ENCODE data around the gene MPV17L2.

DNA sequence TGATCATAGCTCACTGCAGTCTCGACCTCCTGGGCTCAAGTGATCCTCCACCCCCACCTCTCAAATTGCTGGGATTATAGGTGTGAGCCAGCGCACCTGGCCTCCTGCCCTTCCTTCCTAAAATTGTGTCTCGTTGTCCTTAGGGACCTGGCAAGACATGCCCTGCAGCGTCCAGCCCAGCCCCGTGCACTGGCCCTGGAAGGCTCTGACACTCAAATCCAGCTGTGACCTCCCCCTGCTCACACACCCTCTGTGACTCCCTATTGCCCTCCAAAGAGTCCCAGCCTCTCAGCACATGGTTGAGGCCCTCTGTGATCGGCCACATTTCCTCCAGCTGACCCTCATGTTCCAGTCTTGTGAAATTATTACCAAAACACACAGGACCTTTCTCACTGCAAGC, 4.9 kb downstream of the MPV17L2 start:
- TF ChIP-seq, protein P1, sequence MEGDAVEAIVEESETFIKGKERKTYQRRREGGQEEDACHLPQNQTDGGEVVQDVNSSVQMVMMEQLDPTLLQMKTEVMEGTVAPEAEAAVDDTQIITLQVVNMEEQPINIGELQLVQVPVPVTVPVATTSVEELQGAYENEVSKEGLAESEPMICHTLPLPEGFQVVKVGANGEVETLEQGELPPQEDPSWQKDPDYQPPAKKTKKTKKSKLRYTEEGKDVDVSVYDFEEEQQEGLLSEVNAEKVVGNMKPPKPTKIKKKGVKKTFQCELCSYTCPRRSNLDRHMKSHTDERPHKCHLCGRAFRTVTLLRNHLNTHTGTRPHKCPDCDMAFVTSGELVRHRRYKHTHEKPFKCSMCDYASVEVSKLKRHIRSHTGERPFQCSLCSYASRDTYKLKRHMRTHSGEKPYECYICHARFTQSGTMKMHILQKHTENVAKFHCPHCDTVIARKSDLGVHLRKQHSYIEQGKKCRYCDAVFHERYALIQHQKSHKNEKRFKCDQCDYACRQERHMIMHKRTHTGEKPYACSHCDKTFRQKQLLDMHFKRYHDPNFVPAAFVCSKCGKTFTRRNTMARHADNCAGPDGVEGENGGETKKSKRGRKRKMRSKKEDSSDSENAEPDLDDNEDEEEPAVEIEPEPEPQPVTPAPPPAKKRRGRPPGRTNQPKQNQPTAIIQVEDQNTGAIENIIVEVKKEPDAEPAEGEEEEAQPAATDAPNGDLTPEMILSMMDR (IDR thresholded peaks at IDR 0.05), result no peak
- TF ChIP-seq POLR2A (IDR thresholded peaks at IDR 0.05), result no peak
- TF ChIP-seq POLR2AphosphoS5 (IDR thresholded peaks at IDR 0.05), result no peak

All from breast epithelium (tissue), 3 donors.